ENCODE data around the gene CHMP2B. TPM values are rescaled to one million over a fixed set of nuclear protein-coding genes. Genes with fewer than 3 reads are reported as not detected.

Gene CHMP2B
- total RNA-seq, 2 experiments from 2014 or later, result 11.5 to 31.5 TPM

DNA sequence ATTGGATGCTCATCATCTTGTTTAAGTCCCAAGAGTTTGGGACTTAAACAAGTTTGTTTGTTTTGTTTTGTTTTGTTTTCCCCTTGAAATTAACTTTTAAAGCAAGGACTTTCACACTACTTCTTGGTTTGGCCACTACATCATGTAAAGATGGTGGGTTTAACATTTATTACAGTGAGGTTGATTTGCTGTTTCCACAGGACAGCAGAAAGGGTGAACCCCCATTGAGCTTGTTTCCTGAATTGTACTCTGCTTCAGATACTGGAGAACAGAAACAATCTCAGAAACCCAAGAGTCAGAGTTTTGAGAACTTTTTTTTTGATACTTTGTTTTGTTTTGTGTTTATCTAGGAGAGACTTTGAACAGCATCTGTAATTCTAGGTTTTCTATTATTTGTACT lies 42.6 kb downstream of the CHMP2B start:
- Histone ChIP-seq H3K4me2 (ENCODE audit: low read length) (no peak overlapping the region), H3K79me2 (ENCODE audit: insufficient read depth, low read depth, low read length) (no peaks in the 10 kb centered on the region), H3K4me1 (ENCODE audit: insufficient read depth, low read length, poor library complexity, severe bottlenecking) (no peaks in the 10 kb centered on the region), H3K9me3 (ENCODE audit: low read length) (no peaks in the 10 kb centered on the region), H3K36me3 (ENCODE audit: insufficient read depth, low read length) (no peaks in the 10 kb centered on the region), H2AFZ (ENCODE audit: low read length) (no peak overlapping the region), H3K27ac (ENCODE audit: low read depth, low read length, poor library complexity, severe bottlenecking) (no peak overlapping the region), H3K4me3 (ENCODE audit: low read depth, low read length, poor library complexity, severe bottlenecking) (no peak overlapping the region), H4K20me1 (ENCODE audit: insufficient read depth, low read length) (no peaks in the 10 kb centered on the region), H3K9me2 (ENCODE audit: insufficient read depth, low read length) (no peaks in the 10 kb centered on the region)
- ChIA-PET CTCF (ENCODE audit: unreplicated experiment) (no interaction called here), POLR2A (interaction anchor here (0.7 to 0.9 kb wide), 2 partner anchors 9 to 17 kb away, joined by 3 to 4 read pairs; no protein-coding TSS in a partner anchor)
- no TSS peak for BruUV-seq (replicated peaks)
- TF ChIP-seq EZH2phosphoT487 (IDR thresholded peaks at IDR 0.05; ENCODE audit: borderline replicate concordance, low read depth, low read length), result no peak
- intact Hi-C loops (cut with micrococcal nuclease; ENCODE audit: unreplicated experiment), result no loop called here
- no peak for DNase-seq (ENCODE audit: low spot score)

DNA sequence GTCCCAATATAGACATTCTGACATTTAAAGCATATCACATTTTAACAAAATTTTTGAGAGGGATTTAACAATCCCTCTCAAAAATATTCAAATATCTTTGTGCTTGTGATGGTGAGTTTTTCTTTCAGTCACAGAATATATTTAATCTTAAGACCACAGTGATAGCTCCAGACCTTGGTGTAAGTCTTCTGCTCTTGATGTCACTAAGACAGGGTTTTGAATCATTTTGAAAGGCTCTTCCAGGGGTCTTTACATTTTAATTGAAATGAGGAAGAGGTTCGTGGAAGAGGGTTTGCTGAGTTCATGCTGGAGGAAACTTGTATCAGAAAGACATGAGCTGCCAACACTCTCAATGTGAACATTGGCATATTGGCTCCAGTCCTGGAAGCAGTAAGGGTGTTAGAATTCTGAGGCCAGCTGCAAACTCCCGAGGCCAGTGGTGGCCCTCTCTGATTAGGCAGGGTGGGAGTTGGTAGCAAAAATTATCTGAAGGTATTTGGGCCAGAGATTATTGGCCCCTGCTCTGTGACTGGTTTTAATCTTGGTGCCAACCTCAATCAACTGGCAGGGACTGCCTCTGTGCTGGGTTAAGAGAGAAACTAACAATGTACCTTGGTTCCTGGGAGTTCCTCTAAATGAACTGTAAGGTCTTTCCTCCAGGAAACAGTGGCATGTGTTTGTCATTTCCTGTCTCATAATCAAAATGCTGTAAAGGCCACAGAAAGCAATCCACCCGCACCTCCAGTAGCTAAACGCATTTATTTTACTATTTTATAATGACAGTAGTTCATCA lies 44.0 kb downstream of the CHMP2B start:
- intact Hi-C loops (cut with micrococcal nuclease; ENCODE audit: unreplicated experiment), result no loop called here
- no peak overlapping the region for H3K27ac ChIP-seq (ENCODE audit: low read depth, low read length, poor library complexity, severe bottlenecking)
- BruUV-seq (replicated peaks), result no TSS peak
- H2AFZ ChIP-seq (ENCODE audit: low read length), result peak overlapping the region; percentile 22; the same call in 1 of the 2 replicates
- no peaks in the 10 kb centered on the region for H3K9me3 ChIP-seq (ENCODE audit: low read length)
- no peaks in the 10 kb centered on the region for H3K4me1 ChIP-seq (ENCODE audit: insufficient read depth, low read length, poor library complexity, severe bottlenecking)
- H3K4me3 ChIP-seq (ENCODE audit: low read depth, low read length, poor library complexity, severe bottlenecking), result no peak overlapping the region
- no peak for TF ChIP-seq EZH2phosphoT487 (IDR thresholded peaks at IDR 0.05; ENCODE audit: borderline replicate concordance, low read depth, low read length)
- TF ChIP-seq, protein P1, sequence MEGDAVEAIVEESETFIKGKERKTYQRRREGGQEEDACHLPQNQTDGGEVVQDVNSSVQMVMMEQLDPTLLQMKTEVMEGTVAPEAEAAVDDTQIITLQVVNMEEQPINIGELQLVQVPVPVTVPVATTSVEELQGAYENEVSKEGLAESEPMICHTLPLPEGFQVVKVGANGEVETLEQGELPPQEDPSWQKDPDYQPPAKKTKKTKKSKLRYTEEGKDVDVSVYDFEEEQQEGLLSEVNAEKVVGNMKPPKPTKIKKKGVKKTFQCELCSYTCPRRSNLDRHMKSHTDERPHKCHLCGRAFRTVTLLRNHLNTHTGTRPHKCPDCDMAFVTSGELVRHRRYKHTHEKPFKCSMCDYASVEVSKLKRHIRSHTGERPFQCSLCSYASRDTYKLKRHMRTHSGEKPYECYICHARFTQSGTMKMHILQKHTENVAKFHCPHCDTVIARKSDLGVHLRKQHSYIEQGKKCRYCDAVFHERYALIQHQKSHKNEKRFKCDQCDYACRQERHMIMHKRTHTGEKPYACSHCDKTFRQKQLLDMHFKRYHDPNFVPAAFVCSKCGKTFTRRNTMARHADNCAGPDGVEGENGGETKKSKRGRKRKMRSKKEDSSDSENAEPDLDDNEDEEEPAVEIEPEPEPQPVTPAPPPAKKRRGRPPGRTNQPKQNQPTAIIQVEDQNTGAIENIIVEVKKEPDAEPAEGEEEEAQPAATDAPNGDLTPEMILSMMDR (conservative IDR thresholded peaks at IDR 0.05; ENCODE audit: low read length), result no peak
- ChIA-PET POLR2A (interaction anchor here (1.9 kb wide), 1 partner anchor 10 kb away, joined by 5 read pairs; no protein-coding TSS in a partner anchor), CTCF (ENCODE audit: unreplicated experiment) (no interaction called here)
- no peak overlapping the region for H3K4me2 ChIP-seq (ENCODE audit: low read length)
- no peaks in the 10 kb centered on the region for H3K36me3 ChIP-seq (ENCODE audit: insufficient read depth, low read length)
- no peak for DNase-seq (ENCODE audit: low spot score)
- no peaks in the 10 kb centered on the region for H4K20me1 ChIP-seq (ENCODE audit: insufficient read depth, low read length)
- H3K9me2 ChIP-seq (ENCODE audit: insufficient read depth, low read length), result no peaks in the 10 kb centered on the region
- no peaks in the 10 kb centered on the region for H3K79me2 ChIP-seq (ENCODE audit: insufficient read depth, low read depth, low read length)

DNA sequence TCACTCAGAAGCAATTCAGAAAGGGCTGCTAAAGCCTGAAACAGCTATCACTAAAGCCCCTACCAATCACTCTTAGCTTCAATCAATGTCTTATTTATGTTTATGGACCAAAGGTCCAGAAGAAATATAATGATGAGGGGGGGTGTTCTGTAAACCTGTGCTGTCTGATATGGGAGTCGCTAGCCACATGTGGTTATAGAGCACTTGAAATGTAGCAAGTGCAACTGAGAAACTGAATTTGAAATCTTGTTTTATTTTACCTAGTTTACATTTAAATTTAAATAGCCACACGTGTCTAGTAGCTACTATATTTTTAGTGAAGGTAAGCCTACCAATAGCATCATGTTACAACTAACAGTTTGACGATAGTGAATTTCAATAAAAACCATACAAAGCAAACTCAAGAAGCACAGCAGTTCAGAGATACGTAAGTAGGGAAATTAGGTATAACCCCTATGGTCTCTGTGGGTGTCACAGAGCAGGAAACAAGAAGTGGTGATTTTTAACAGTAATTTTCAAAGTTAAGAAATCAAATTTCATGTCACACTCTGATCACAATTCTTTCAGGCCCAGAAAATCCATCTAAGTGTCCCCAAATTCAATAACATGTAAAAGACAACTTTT lies 45.7 kb downstream of the CHMP2B start:
- Histone ChIP-seq H3K9me3 (ENCODE audit: low read length) (no peaks in the 10 kb centered on the region), H3K27ac (ENCODE audit: low read depth, low read length, poor library complexity, severe bottlenecking) (no peak overlapping the region), H3K4me2 (ENCODE audit: low read length) (no peak overlapping the region), H3K79me2 (ENCODE audit: insufficient read depth, low read depth, low read length) (no peaks in the 10 kb centered on the region), H3K4me1 (ENCODE audit: insufficient read depth, low read length, poor library complexity, severe bottlenecking) (no peaks in the 10 kb centered on the region), H3K9me2 (ENCODE audit: insufficient read depth, low read length) (no peaks in the 10 kb centered on the region), H3K4me3 (ENCODE audit: low read depth, low read length, poor library complexity, severe bottlenecking) (no peak overlapping the region), H2AFZ (ENCODE audit: low read length) (no peak overlapping the region), H4K20me1 (ENCODE audit: insufficient read depth, low read length) (no peaks in the 10 kb centered on the region), H3K36me3 (ENCODE audit: insufficient read depth, low read length) (no peaks in the 10 kb centered on the region)
- CTCF ChIA-PET (ENCODE audit: unreplicated experiment), result no interaction called here
- BruUV-seq (replicated peaks), result no TSS peak
- intact Hi-C loops (cut with micrococcal nuclease; ENCODE audit: unreplicated experiment), result no loop called here
- TF ChIP-seq, protein P1 (conservative IDR thresholded peaks at IDR 0.05; ENCODE audit: low read length), result no peak
- no peak for TF ChIP-seq EZH2phosphoT487 (IDR thresholded peaks at IDR 0.05; ENCODE audit: borderline replicate concordance, low read depth, low read length)
- no peak for DNase-seq (ENCODE audit: low spot score)
- POLR2A ChIA-PET, result interaction anchor here (1.9 kb wide), 1 partner anchor 12 kb away, joined by 5 read pairs; no protein-coding TSS in a partner anchor
